HG02981 (cell line): ENCODE measurements around the gene SPDL1.
A peak's percentile ranks its signal among the peaks of the same experiment; 100 is the strongest.
"Not testable (repeated sequence)": the region's sequence is repeated elsewhere in the genome, so short reads cannot be mapped to it uniquely, and the experiment has no call there.

Experiments used
- ATAC-seq: cut with Tn5 transposase; IDR thresholded peaks from one replicate; pipeline ENCODE4 v1.9.1; 2021; ENCODE audit warnings: mild to moderate bottlenecking, moderate library complexity; ENCODE audit not compliant: unreplicated experiment

The SPDL1 gene

DNA sequence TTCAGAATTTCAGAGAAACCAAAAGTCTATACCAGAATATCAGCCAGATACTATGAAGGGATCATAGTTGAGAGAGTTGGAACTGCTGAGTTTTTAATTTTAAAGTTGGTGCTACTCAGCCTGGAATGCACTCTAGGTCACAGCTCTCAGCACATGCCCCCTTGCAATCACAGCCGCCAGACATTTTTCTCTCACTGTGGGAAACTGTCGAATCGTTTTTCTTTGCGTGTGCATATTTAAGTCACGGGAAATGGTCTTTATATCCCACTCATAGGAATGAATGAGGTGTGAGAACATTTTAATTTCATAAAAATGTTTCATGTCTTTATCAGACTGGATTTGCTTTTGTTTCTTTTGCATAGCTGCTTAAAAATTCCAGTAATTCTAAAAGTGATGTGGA lies 12.2 kb upstream of the SPDL1 start:
- no peak for ATAC-seq

- ATAC-seq: no peak
Measured at GRCh38 chr5:169574134-169574646, 9.4 kb upstream of the SPDL1 start.

GRCh38 chr5:169576181-169576598 lies 7.4 kb upstream of the SPDL1 start:
- no peak for ATAC-seq

DNA sequence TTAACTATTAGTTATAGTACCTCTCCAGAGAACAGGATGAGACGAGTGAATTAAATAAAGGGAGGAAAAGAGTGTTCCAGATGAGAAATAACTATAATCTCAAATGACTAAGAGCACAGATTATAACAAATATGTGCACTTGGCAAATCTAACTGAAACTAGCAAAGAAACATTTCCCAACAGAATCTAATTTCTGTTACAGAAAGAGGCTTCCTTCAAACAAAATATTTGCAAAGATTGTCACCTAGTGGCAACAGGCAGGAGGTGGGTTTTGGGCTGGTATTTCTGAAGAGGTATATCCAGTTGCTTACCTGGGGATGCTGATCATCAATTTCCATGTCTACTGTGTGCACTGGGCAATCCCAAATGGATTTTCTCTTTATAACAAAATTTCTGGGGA lies 5.6 kb upstream of the SPDL1 start:
- no peak for ATAC-seq

- ATAC-seq: no peak
Measured at GRCh38 chr5:169580964-169581363, 2.6 kb upstream of the SPDL1 start.

DNA sequence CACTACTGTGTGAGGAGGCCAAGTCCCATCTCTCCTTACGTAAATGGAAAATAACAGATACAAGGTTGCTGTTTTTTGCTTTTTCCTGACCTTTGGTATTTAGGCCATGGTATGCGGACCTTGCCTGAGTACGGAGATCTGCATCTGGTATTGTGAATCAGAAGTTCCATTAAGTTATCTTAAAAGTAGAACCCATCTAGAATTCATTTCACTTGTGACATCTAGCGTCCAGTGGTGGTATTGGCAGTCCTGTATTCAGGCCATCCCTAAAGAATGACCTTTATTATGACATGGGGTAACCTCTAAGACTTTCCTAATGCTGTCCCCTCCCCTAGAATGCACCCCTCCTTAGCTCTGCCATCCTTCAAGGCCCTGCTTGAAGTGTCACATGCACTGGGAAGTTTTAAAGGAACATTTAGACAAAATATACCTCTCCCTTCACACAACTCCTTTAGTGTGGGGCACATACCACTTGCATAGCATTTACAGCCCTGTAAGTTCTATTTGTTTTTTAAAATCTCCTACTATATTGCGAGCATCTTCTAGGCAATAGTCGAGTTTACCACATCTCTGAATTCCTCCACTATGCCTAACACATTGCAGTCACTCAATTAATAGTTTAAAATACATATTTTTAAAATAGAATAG lies 1.9 kb upstream of the SPDL1 start:
- peak; percentile 44 for ATAC-seq

- peak; percentile 52 for ATAC-seq
Measured at GRCh38 chr5:169583101-169583423, 511 bp upstream of the SPDL1 start.

- ATAC-seq: no peak
Measured at GRCh38 chr5:169584998-169585451, 1.5 kb downstream of the SPDL1 start.

GRCh38 chr5:169590602-169591001 lies 7.0 kb downstream of the SPDL1 start:
- no peak for ATAC-seq

GRCh38 chr5:169591636-169592035 lies 8.1 kb downstream of the SPDL1 start:
- no peak for ATAC-seq

DNA sequence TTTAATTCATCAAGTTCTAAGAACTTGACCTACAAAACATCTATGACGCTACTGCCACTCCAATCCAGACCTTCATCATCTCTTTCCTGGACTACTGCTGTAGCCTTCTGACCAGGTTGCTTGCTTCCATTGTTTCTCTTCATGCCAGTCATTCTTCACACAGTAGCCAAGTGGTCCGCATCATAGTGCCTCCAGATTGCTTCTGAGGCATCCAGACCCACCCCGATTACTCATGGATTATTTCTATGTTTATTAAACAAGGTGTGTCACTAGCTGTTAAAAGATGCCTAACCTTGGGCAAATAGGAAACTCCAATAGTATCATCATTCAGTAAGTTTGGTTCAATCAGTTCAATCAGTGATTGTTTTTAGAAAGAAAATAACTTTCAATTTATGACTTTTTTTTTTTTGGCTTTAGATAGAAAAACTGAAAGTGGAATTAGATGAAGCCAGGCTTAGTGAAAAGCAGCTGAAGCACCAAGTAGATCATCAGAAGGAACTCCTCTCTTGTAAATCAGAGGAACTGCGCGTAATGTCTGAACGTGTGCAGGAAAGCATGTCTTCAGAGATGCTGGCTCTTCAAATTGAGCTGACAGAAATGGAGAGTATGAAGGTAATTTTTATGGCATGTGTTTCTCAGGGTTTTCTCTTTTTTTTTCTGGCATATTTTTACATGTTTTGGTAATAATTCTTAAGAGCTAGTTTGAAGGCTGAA lies 9.5 kb downstream of the SPDL1 start:
- ATAC-seq: no peak

DNA sequence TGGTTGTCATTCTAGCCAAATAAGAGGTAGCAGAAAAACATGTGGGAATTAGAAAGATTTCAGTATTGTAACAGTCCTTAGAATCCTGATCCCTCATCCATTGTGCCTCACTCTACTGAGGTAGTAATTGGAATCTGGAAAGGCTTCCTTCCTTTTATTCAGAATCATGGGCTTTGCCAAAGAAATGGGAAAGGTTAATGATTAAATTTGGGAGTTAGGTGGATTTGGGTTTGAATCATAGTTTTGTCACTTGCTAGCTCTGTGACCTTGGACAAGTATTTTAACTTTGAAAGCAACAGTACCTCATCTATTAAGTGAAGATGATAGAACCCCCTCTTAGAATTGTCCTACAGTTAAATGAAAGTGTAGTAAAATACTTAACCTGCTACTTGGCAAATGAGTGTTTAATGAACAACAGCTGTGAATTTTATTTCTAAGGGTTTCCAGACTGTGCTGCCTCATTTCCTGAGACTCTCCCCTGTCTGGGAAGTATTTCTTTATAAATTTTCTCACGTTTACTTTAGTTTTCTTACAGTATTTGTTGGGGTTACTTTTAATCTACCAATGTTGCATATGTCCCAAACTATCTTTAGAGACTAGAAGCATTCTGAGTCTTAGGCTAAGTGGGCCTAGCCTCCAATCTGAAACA lies 11.7 kb downstream of the SPDL1 start:
- no peak for ATAC-seq

- no peak for ATAC-seq
Measured at GRCh38 chr5:169599451-169599850, 15.9 kb downstream of the SPDL1 start.

- ATAC-seq: no peak
Measured at GRCh38 chr5:169602535-169602934, 19.0 kb downstream of the SPDL1 start.

GRCh38 chr5:169606279-169606678 lies 22.7 kb downstream of the SPDL1 start:
- ATAC-seq: no peak

- no peak for ATAC-seq
Measured at GRCh38 chr5:169607882-169608281, 24.3 kb downstream of the SPDL1 start.

DNA sequence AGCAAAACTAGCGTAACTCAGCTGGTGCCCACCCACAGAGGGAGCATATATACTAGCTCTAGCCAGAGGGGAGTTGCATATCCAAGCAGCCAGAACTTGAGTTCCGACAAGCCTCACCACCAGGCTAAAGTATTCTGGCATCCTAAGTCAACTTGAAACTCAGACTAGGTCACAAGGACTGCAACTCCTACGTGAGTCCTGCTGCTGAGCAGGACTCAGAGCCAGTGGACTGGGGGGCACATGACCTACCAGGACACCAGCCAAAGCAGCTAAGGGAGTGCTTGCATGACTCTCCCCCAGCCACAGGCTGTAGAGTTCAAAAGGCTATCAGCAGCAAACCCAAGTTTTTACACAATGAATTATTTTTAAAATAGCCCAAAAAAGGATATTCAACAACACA lies 26.1 kb downstream of the SPDL1 start:
- no peak for ATAC-seq

DNA sequence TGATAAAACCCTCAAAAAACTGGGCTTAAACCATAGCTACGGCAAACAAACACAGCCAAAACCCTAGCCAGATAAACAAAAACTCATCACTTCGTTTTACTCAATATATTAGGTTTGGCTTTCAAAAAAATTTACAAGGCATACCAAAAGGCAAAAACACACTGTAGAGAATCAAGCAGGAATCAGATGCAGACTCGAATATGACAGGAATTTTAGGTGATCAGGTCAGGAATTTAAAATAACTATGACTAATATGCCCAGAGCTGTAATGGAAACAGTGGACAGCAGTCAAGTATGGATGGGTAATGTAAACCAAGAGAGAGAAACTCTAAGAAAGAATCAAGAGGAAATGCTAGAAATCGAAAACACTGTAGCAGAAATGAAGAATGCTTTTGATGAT lies 27.0 kb downstream of the SPDL1 start:
- ATAC-seq: no peak

GRCh38 chr5:169615561-169615960 lies 32.0 kb downstream of the SPDL1 start:
- ATAC-seq: no peak

GRCh38 chr5:169624307-169624706 lies 40.7 kb downstream of the SPDL1 start:
- not testable (repeated sequence) for ATAC-seq

GRCh38 chr5:169626779-169627178 lies 43.2 kb downstream of the SPDL1 start:
- ATAC-seq: no peak

DNA sequence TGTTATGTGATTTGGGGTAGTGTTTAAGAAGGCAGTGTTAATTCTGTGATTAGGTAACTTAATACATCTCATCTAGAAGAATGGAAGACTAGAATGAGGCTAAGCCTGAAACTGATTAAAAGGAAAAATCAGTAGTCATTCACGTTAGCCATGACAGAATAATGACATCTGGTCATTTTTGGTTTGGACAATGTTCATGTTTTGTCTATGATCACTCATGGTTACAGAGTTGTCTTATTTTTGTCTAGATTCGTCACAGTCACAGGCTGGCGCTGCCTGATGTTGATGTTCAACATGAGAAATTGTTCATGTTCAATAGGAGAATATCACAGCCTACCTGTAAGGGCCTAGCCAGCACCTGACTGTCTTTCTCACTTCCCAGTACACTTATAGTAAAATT lies 44.0 kb downstream of the SPDL1 start:
- no peak for ATAC-seq
